SIG-M5 treated with dmso at 0.1 percent for 504 hours (cell line): ENCODE measurements around the gene NHLH1.
"Not testable (repeated sequence)": the region's sequence is repeated elsewhere in the genome, so short reads cannot be mapped to it uniquely, and the experiment has no call there.

Source experiments
- DNase-seq: peaks from one replicate; lab custom pipeline; 2025; ENCODE audit not compliant: unreplicated experiment; lab: John Stamatoyannopoulos, UW

Gene NHLH1

GRCh38 chr1:160376525-160377131 lies 9.8 kb downstream of the NHLH1 start:
- DNase-seq: peak; percentile 90

DNA sequence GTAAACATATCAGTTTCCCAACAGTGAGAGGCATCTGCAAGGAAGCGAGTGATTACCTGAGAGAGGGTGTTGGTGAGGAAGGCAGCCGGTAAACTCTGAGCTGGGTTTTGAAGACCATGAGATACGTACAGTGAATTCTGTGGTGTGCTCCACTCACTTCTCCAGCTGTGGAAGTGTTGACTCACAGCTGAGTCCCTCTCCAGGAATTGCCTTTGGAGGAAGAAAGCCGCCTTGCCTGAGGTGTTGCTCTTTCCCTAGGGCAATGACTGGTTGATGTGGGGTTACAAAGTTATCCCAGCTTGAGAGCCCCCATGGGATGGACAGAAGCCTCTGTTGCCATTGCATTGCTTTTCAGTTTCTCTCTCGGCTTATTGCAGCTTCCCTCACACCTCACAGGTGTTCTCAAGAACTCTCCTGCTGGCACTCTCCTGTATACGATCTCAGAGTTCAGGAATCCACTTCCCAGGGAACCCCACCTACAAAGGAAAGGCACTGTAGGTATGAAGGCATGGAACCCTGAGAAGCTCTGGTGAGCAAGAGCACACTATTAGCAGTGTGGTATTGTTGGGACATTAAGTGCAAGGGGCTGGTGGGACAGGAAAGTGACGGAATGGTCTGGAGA lies 10.8 kb downstream of the NHLH1 start:
- DNase-seq: no peak

GRCh38 chr1:160384812-160385211 lies 17.9 kb downstream of the NHLH1 start:
- not testable (repeated sequence) for DNase-seq

- not testable (repeated sequence) for DNase-seq
Observed at GRCh38 chr1:160388406-160388805, 21.5 kb downstream of the NHLH1 start.

DNA sequence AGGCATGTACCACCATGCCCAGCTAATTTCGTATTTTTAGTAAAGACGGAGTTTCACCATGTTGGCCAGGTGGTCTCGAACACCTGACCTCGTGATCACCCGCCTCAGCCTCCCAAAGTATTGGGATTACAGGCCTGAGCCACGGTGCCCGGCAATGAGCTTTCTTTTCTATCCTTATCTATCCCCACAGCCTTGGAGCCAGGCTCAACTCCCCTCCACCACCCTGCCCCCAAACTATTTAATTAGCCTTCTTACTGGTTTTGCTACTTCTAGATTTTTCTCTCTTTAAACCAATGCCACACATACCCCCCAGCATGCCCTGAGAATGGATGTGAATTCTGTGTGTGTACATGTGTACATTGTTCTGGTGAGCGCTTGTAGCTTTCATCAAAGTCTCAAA lies 27.8 kb downstream of the NHLH1 start:
- no peak for DNase-seq

DNA sequence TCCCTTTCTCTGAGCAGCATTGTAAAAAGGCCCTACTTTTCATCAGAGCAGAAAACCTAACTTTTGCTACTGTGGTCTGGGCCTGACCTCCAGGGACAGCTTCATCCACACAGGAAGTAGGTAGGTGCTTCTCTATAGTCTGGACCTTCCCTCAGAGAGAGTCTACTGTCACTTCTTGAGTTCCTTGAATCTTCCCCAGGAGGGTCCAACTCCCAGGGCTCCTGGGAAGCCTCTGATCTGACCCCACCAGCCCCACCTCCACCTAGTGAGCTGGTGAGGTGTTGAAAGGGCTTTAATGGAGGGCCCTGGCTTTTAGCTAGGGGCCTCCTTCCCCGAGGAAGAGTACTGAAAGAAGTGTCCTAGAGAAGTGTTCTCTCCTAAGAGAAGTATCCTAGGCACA lies 30.8 kb downstream of the NHLH1 start:
- DNase-seq: no peak

DNA sequence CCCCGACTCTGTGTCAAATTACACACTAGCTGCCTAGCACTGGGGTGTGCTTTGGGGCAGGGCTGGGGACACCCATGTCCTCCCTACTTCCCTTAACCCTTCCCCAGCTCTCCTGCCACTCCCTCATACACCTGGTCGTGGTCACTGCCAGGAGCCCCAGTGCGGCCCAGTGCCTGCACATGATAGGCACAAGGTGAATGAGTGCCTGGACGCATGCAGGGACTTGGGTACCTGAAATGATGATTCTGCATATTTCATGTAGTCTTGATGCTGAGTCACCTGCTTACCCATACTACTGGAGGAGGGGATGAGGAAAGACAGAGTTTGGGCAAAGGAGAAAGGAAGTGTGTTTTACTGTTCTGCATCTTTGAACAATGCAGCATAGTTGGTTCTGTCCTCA lies 32.0 kb downstream of the NHLH1 start:
- no peak for DNase-seq

DNA sequence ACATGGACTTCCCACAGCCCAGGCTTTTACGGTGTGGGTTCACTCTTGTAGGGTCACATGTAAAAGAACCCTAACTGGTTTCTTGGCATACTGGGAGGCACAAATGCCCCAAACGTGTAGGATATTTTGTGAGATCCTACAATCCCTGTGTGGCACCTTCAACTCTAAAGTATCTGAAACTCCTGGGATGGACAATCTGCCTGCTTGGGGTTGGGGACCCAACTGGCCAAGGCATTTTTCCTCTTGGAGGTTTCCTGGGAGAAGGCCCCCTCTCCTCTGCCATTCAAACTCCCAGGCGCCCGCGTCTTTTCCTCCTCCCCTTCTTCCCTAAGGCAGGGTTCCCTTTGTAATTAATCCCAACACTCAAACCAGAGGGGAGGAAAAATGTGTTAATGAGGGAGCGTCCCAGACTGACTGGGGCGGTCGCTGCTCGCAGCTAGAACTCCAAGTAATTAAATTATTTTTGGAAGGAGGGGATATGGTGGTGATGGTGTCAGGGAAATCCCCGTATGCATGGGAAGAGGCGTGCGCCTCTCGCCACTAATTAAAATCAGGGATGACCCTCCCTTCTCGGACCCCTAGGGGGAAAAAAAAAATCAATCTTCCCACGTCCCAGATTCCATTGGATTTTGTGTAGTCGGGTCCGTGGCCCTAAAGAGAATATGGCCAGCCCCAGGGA lies 32.8 kb downstream of the NHLH1 start:
- no peak for DNase-seq

GRCh38 chr1:160400223-160400645 lies 33.4 kb downstream of the NHLH1 start, which contains the start of gene VANGL2:
Gene VANGL2 (plus strand): TSS chr1:160400564. CDS start chr1:160415838, 15,274 bp downstream.
- DNase-seq: no peak

DNA sequence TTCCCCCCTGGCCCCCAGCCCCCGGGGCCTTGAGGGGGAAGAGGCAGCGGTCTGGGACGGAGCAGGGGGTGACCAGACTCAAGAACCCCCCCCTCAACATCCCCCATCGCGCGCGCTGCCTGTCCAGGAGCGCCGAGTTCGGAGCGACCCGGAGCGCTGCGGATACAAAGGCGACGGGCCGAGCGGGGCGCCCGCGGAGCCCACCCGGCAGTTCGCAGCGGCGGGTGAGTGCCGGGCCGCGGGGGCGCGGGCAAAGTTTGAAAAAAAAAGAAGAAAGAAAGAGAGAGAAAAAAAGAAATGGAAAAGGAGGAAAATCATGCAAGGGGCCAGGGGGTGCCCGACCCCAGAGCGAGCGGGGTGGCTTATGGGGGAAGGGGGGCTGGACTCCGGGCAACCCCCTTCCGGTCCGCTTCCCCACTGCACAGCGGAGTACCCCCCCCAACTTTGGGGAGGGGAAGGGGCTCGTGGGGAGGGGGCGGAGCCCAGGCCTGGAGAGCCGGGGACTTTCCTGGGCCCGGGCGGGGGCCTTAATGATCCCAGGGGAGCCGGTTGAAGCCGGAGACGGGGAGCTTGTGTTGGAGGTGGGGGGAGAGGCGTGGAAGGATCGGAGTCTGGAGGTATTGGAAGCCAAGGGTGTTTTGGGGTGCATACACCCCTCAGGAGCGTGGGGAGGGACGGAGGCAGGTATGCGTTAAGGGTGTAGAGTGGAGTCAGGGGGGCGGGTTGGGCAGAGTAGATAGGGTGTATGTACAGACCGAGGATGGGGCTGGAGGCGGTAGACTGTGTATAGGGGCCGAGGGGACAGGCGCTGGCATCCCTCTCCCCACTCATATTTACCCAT lies 34.0 kb downstream of the NHLH1 start:
- no peak for DNase-seq

DNA sequence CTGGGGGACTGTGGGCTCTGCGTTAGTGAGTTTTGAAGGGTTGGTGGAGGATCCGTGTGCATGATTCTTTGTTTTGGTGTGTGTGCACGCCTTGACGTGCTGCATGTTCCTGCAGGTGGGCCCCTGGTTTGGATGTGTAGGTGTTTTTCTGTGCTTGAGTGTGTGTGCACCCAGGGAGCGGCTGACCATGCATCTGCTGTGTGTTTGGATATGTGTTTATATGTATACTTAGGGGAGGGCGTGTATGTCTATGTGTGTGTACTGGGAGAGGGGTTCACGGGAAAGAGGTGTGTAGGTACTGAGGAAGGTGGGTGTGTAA lies 34.6 kb downstream of the NHLH1 start:
- no peak for DNase-seq

GRCh38 chr1:160402001-160402795 lies 35.3 kb downstream of the NHLH1 start:
- DNase-seq: no peak

- no peak for DNase-seq
Observed at GRCh38 chr1:160403244-160403643, 36.4 kb downstream of the NHLH1 start.

GRCh38 chr1:160404094-160404493 lies 37.2 kb downstream of the NHLH1 start:
- no peak for DNase-seq

DNA sequence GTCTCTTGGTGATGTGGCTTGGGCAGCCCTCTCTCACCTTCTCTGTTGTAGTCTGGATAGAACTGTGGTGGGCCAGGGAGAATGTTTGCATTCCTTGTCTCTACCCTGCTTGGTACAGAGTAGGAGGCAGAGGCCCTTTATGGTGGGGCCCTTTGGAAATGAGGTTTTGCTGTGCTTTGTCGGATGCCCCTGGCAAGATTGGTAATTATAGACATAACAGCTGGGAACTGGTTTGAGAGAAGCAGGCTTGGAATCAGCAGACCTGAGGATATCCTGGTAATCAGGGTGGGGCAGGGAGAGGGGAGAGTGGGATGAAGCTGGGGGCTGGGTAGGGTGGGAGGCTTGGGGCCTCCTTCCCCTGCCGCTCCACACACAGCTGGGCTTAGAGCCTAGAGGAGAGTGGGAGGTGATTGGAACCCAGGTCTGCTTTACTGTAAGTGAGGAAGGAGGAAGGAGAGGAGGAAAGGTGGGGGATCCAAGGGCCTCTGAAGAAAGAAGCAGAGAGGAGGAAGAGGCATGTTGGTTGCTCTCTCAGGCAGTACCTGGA lies 38.5 kb downstream of the NHLH1 start:
- no peak for DNase-seq

GRCh38 chr1:160406131-160406968 lies 39.5 kb downstream of the NHLH1 start:
- no peak for DNase-seq

- DNase-seq: no peak
Observed at GRCh38 chr1:160407839-160408801, 41.2 kb downstream of the NHLH1 start.

GRCh38 chr1:160408864-160409263 lies 42.0 kb downstream of the NHLH1 start:
- no peak for DNase-seq
